ENCODE results near the gene HPS5.

Gene HPS5

DNA sequence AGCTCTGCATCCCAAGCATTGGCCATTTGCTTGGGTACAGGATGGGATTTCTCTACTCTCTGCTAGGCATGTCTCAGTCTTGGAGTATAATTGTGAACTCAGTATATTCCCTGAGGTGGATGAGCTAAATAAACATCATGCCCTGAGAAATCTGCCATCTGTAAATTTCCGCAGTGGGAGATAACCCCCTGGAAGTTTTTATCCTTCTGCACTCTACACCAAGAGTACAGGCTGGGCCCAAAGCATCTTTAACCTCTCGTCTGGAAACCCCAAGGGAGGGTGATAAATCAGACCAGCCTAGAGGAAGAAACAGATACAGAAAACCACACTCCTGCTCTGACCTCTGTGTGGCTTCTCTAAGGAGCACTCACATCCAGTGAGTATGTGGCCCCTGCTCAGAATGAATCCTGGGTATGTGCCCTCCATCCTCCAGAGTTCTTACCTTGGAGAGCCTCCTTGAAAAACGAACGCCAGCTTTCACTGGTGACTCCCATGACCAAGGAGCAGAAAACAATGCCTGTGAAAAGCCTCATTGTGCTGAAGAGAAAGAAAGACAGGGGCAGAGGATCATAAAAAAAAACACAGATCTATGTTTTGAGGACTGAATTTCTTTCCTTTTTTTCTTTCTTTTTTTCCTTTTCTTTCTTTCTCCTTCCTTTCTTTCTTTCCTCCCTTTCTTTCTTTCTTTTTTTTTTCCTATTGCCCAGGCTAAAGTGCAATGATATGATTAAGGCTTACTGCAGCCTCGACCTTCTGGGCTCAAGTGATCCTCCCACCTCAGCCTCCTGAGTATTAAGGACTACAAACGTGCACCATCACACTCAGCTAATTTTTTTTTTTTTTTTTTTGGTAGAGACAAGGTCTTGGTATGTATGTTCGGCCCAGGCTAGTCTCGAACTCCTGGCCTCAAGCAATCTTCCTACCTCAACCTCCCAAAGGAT, 86.3 kb downstream of the HPS5 start:
- DNase-seq, result no peak

GRCh38 chr11:18233912-18234311, 88.0 kb downstream of the HPS5 start:
- DNase-seq, result no peak

DNA sequence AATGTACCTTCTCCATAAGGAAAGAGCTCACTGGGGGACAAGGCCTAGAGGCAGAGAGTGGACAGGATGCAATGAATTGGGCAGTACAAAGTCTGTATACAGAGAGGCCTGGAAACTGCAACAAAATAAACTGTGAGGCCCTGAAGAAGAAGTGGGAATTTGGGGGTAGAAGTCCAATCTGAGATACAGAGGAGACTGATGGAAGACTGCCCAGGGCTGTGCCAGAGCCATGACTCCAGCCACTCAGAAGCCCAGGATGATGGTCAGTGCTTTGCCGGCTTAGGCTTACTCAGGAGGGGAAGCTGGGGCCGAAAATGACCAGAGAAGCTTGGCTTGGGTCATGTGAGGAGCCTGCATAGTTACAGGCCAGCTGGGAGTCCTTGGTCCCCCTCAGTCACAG, 91.1 kb downstream of the HPS5 start:
- DNase-seq, result no peak

GRCh38 chr11:18229501-18229900, 92.4 kb downstream of the HPS5 start:
- no peak for DNase-seq
